Bronchial epithelial cell (primary cell): ENCODE data around the gene TNNI3. TPM values are rescaled to one million over a fixed set of nuclear protein-coding genes. Genes with fewer than 3 reads are reported as not detected.

ENCODE experiments used
- DNase-seq: peaks from one replicate; pipeline ENCODE4 v3.0.0-alpha.2; 2010; ENCODE audit warnings: low read depth
- FAIRE-seq: peaks from 2 replicates; lab custom pipeline; 2011; peaks lifted over from hg19 to GRCh38; lab: Jason Lieb, UNC
- H3K27me3 ChIP-seq: 2 replicates; pipeline ENCODE4 v1.5.1; 2011; ENCODE audit warnings: low read length; ENCODE audit not compliant: control insufficient read depth, insufficient read depth
- H3K36me3 ChIP-seq: 2 replicates; pipeline ENCODE4 v1.5.1; 2011; ENCODE audit warnings: low read length; ENCODE audit not compliant: control insufficient read depth, insufficient read depth
- H3K4me3 ChIP-seq: 2 replicates; pipeline ENCODE4 v1.5.1; 2011; ENCODE audit warnings: mild to moderate bottlenecking, low read depth, low read length, control low read depth
- total RNA-seq: library from RNA; depleted of rRNA; stranded (reverse); fragments of >200 nt; gene quantifications from 2 replicates; pipeline ENCODE4 v1.2.1, GENCODE V29; 2014
- TF ChIP-seq, protein P1 (sequence below): IDR thresholded peaks from 2 replicates; pipeline ENCODE4 v1.5.1; 2011; ENCODE audit warnings: mild to moderate bottlenecking, moderate library complexity, low read length, control low read depth, inconsistent platforms; ENCODE audit not compliant: insufficient read depth, severe bottlenecking

TNNI3 gene
- total RNA-seq, 1 donor from 2014 or later, result 0.53 TPM

DNA sequence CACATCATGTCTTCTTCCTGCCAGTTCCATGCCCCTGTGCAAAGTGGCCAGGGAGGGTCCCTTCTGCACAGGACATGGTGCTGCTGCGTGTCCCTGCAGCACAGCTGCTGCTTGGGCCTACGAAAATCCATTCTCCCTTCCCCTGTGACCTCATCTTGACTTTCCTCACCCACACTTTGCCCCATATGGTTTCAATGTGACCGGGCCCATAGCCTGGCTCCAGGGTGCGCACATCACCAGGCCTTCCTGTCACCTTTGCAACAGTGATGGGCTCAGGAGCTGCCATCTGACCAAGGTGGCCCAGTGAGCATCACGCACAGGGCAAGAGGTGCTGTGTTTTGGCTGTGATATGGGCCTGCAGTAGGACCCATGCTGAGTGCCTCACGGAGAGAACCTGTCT lies 50.9 kb downstream of the TNNI3 start:
- peaks cover 11% of the 10 kb centered on the region for H3K36me3 ChIP-seq
- H3K27me3 ChIP-seq, result no peaks in the 10 kb centered on the region
- DNase-seq (no peak), FAIRE-seq (no peak)
- TF ChIP-seq, protein P1, sequence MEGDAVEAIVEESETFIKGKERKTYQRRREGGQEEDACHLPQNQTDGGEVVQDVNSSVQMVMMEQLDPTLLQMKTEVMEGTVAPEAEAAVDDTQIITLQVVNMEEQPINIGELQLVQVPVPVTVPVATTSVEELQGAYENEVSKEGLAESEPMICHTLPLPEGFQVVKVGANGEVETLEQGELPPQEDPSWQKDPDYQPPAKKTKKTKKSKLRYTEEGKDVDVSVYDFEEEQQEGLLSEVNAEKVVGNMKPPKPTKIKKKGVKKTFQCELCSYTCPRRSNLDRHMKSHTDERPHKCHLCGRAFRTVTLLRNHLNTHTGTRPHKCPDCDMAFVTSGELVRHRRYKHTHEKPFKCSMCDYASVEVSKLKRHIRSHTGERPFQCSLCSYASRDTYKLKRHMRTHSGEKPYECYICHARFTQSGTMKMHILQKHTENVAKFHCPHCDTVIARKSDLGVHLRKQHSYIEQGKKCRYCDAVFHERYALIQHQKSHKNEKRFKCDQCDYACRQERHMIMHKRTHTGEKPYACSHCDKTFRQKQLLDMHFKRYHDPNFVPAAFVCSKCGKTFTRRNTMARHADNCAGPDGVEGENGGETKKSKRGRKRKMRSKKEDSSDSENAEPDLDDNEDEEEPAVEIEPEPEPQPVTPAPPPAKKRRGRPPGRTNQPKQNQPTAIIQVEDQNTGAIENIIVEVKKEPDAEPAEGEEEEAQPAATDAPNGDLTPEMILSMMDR, result no peak
- no peak overlapping the region for H3K4me3 ChIP-seq

DNA sequence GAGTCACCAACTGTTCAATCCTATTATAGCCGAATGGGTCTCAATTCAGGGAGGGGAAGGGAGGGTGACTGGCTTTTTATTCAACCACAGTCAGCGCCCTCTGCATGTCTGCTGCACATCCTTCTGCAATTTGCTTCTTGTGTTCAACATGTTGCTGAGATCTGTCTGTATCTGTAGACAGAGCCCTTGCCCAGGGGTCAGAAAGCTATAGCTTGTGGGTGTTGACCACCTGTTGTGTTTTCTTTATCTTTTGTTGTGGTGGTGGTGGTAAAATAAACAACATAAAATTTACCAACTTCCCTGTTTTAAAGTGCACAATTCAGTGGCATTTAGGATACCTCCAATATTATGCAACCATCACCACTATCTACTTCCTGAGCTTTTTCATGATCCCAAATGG lies 52.3 kb downstream of the TNNI3 start:
- DNase-seq (no peak), FAIRE-seq (no peak)
- Histone ChIP-seq H3K27me3 (no peaks in the 10 kb centered on the region), H3K36me3 (peaks cover 12% of the 10 kb centered on the region), H3K4me3 (no peak overlapping the region)
- TF ChIP-seq, protein P1, result no peak

DNA sequence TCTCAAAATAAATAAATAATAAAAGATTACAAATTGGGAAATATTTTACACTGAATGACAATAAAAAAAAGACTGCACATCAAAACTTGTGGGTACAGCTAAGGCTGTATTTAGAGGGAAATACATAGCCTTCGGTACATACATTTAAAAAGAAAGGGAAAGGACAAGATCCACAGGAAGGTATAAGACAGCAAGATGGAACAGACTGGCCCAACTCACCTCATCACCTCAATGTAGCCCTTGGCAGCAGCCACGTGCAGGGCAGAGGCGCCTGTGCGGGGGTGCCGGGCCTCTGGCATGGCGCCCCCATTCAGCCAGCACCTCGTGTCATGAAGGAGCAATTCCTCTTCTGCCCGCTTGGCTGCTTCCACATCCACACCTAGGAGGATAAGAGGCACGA lies 54.3 kb downstream of the TNNI3 start:
- TF ChIP-seq, protein P1, result no peak
- Histone ChIP-seq H3K36me3 (peaks cover 15% of the 10 kb centered on the region), H3K27me3 (no peaks in the 10 kb centered on the region), H3K4me3 (no peak overlapping the region)
- no peak for DNase-seq
- FAIRE-seq, result no peak

Other genes with a start within 250 kb of the TNNI3 start
- gene NLRP7, start 210.2 kb downstream of the TNNI3 start, total RNA-seq, result 0.13 TPM in 1 of 2 replicates, not detected in the other
- 9.0 and 36.7 TPM in 2 replicates for gene NLRP2, start 191.4 kb downstream of the TNNI3 start, total RNA-seq
- not detected in 2 replicates for gene GP6, start 119.5 kb downstream of the TNNI3 start, total RNA-seq
- gene RDH13, start 94.6 kb downstream of the TNNI3 start, total RNA-seq, result 23.7 and 37.0 TPM in 2 replicates
- 117 and 308 TPM in 2 replicates for gene EPS8L1, start 81.9 kb downstream of the TNNI3 start, total RNA-seq
- 22.9 and 25.6 TPM in 2 replicates for gene PPP1R12C, start 40.1 kb downstream of the TNNI3 start, total RNA-seq
- gene TNNT1, start 8.5 kb downstream of the TNNI3 start, total RNA-seq, result 65.0 and 151 TPM in 2 replicates
- 0.53 and 0.77 TPM in 2 replicates for gene DNAAF3, start 8.9 kb upstream of the TNNI3 start, total RNA-seq
- gene SYT5, start 22.6 kb upstream of the TNNI3 start, total RNA-seq, result 0.13 and 0.26 TPM in 2 replicates
- 3.9 and 7.4 TPM in 2 replicates for gene PTPRH, start 51.8 kb upstream of the TNNI3 start, total RNA-seq
- gene TMEM86B, start 71.0 kb upstream of the TNNI3 start, total RNA-seq, result 0.53 and 1.4 TPM in 2 replicates
- gene PPP6R1, start 101.3 kb upstream of the TNNI3 start, total RNA-seq, result 15.5 and 27.1 TPM in 2 replicates
- 37.1 and 41.6 TPM in 2 replicates for gene HSPBP1, start 122.4 kb upstream of the TNNI3 start, total RNA-seq
- gene BRSK1, start 126.3 kb upstream of the TNNI3 start, total RNA-seq, result 0.51 and 0.53 TPM in 2 replicates
- gene TMEM150B, start 167.6 kb upstream of the TNNI3 start, total RNA-seq, result not detected in 2 replicates
- 5.3 and 9.0 TPM in 2 replicates for gene KMT5C, start 182.1 kb upstream of the TNNI3 start, total RNA-seq
- gene COX6B2, start 197.0 kb upstream of the TNNI3 start, total RNA-seq, result 0.26 and 0.64 TPM in 2 replicates
- not detected in 2 replicates for gene GARIN5B, start 205.5 kb upstream of the TNNI3 start, total RNA-seq
- gene IL11, start 212.7 kb upstream of the TNNI3 start, total RNA-seq, result 0.64 and 1.3 TPM in 2 replicates
- not detected in 2 replicates for gene TMEM190, start 219.1 kb upstream of the TNNI3 start, total RNA-seq
- 3.1 and 10.0 TPM in 2 replicates for gene TMEM238, start 226.6 kb upstream of the TNNI3 start, total RNA-seq
- gene RPL28, start 228.2 kb upstream of the TNNI3 start, total RNA-seq, result 348 and 603 TPM in 2 replicates